ENCODE results near the gene WFDC1. TPM values are rescaled to one million over a fixed set of nuclear protein-coding genes. Genes with fewer than 3 reads are reported as not detected.

WFDC1 gene
- total RNA-seq, 2 donors from 2014 or later: 1.9 to 2.5 TPM

GRCh38 chr16:84271037-84271436, 23.6 kb upstream of the WFDC1 start:
- DNase-seq: no peak
- no peak for ATAC-seq
- intact Hi-C loops (cut with DNase I): loop anchor here in 1 of 2 donors (10.0 kb wide), 1 partner anchor 214 kb away; no protein-coding TSS in a partner anchor

GRCh38 chr16:84271866-84272265, 22.8 kb upstream of the WFDC1 start:
- DNase-seq (no peak), ATAC-seq (no peak)
- intact Hi-C loops (cut with DNase I): loop anchor here in 1 of 2 donors (10.0 kb wide), 1 partner anchor 213 kb away; no protein-coding TSS in a partner anchor

- ATAC-seq (no peak), DNase-seq (no peak)
- intact Hi-C loops (cut with DNase I): loop anchor here in 1 of 2 donors (10.0 kb wide), 1 partner anchor 212 kb away; no protein-coding TSS in a partner anchor
Observed at GRCh38 chr16:84272740-84273320, 21.8 kb upstream of the WFDC1 start.

- no peak for DNase-seq
- intact Hi-C loops (cut with DNase I): loop anchor here in 1 of 2 donors (10.0 kb wide), 1 partner anchor 210 kb away; no protein-coding TSS in a partner anchor
- no peak for ATAC-seq
Observed at GRCh38 chr16:84274515-84274914, 20.2 kb upstream of the WFDC1 start.

- intact Hi-C loops (cut with DNase I): loop anchor here in 1 of 2 donors (10.0 kb wide), 1 partner anchor 209 kb away; no protein-coding TSS in a partner anchor
- DNase-seq (no peak), ATAC-seq (no peak)
Observed at GRCh38 chr16:84275585-84276151, 19.0 kb upstream of the WFDC1 start.

GRCh38 chr16:84277244-84277823, 17.3 kb upstream of the WFDC1 start:
- DNase-seq: peak; percentile 71
- peak; percentile 61 to 74 for ATAC-seq
- intact Hi-C loops (cut with DNase I): loop anchor here (1.0 to 10.0 kb wide), 2 partner anchors 207 kb away; no protein-coding TSS in a partner anchor

GRCh38 chr16:84278333-84278732, 16.3 kb upstream of the WFDC1 start:
- no peak for ATAC-seq
- no peak for DNase-seq
- intact Hi-C loops (cut with DNase I): loop anchor here in 1 of 2 donors (10.0 kb wide), 1 partner anchor 206 kb away; no protein-coding TSS in a partner anchor

GRCh38 chr16:84278968-84279367, 15.7 kb upstream of the WFDC1 start:
- intact Hi-C loops (cut with DNase I): loop anchor here in 1 of 2 donors (10.0 kb wide), 1 partner anchor 206 kb away; no protein-coding TSS in a partner anchor
- no peak for ATAC-seq
- DNase-seq: no peak

GRCh38 chr16:84279881-84280280, 14.8 kb upstream of the WFDC1 start:
- DNase-seq (no peak), ATAC-seq (no peak)
- intact Hi-C loops (cut with DNase I): loop anchor here in 1 of 2 donors (10.0 kb wide), 1 partner anchor 205 kb away; no protein-coding TSS in a partner anchor

GRCh38 chr16:84281074-84281473, 13.6 kb upstream of the WFDC1 start:
- ATAC-seq: no peak
- intact Hi-C loops (cut with DNase I): no loop called here
- DNase-seq: no peak

GRCh38 chr16:84282533-84282932, 12.1 kb upstream of the WFDC1 start:
- intact Hi-C loops (cut with DNase I): no loop called here
- ATAC-seq: no peak
- no peak for DNase-seq

- DNase-seq: no peak
- intact Hi-C loops (cut with DNase I): no loop called here
- peak in 1 of 2 donors; percentile 13 for ATAC-seq
Observed at GRCh38 chr16:84283314-84284153, 11.1 kb upstream of the WFDC1 start.

GRCh38 chr16:84284154-84284722, 10.4 kb upstream of the WFDC1 start:
- DNase-seq: peak; percentile 79
- intact Hi-C loops (cut with DNase I): no loop called here

GRCh38 chr16:84286578-84287240, 8.0 kb upstream of the WFDC1 start:
- DNase-seq: peak; percentile 82

More at GRCh38 chr16:84284154-84284722, 10.4 kb upstream of the WFDC1 start:
- peak; percentile 72 to 84 for ATAC-seq

GRCh38 chr16:84288902-84289301, 5.8 kb upstream of the WFDC1 start:
- intact Hi-C loops (cut with DNase I): no loop called here
- no peak for ATAC-seq
- DNase-seq: no peak

More at GRCh38 chr16:84286578-84287240, 8.0 kb upstream of the WFDC1 start:
- ATAC-seq: peak; percentile 70 to 73
- intact Hi-C loops (cut with DNase I): no loop called here

- no peak for ATAC-seq
Observed at GRCh38 chr16:84291226-84291625, 3.5 kb upstream of the WFDC1 start.

GRCh38 chr16:84292011-84292410, 2.7 kb upstream of the WFDC1 start:
- no peak for ATAC-seq
- intact Hi-C loops (cut with DNase I): no loop called here

More at GRCh38 chr16:84291226-84291625, 3.5 kb upstream of the WFDC1 start:
- intact Hi-C loops (cut with DNase I): no loop called here
- no peak for DNase-seq

GRCh38 chr16:84293406-84293805, 1.3 kb upstream of the WFDC1 start:
- DNase-seq (no peak), ATAC-seq (no peak)
- intact Hi-C loops (cut with DNase I): no loop called here

More at GRCh38 chr16:84292011-84292410, 2.7 kb upstream of the WFDC1 start:
- no peak for DNase-seq

Data from left cardiac atrium (tissue), 4 donors.